IMR-90 (cell line): Measurements from ENCODE around the gene TBC1D8. TPM values are rescaled to one million over a fixed set of nuclear protein-coding genes. Genes with fewer than 3 reads are reported as not detected.

Source experiments
- ATAC-seq: fragments of 200-7000 bp; cut with Tn5 transposase; 2 replicates; pipeline ENCODE4 v1.9.1; 2020; ENCODE audit warnings: low read depth, mild to moderate bottlenecking, moderate library complexity
- BruUV-seq: library from RNA; stranded (reverse); fragments of 400-500 nt; replicated peaks from 2 replicates; lab custom pipeline; 2021; lab: Mats Ljungman, UMichigan
- CTCF ChIA-PET: fragments of 300-600 bp; formaldehyde crosslinking; extraction: SDS; loops from one replicate; lab custom pipeline; 2021; ENCODE audit warnings: antibody characterized with exemption; lab: Yijun Ruan, JAX
- POLR2A ChIA-PET: fragments of 300-600 bp; sonication (Branson Sonifier 250); formaldehyde crosslinking; loops from one replicate; lab custom pipeline; 2022; ENCODE audit warnings: antibody characterized with exemption; ENCODE audit not compliant: unreplicated experiment; lab: Charles Lee
- DNase-seq: peaks from one replicate; pipeline ENCODE4 v3.0.0; 2013
- H2AFZ ChIP-seq: replicated peaks from 2 replicates; pipeline ENCODE3; 2013; ENCODE audit warnings: low read length, mild to moderate bottlenecking; ENCODE audit not compliant: poor library complexity
- H2AK5ac ChIP-seq: 2 replicates; pipeline ENCODE4 v1.6.1; 2013; ENCODE audit warnings: low read depth, low read length, inconsistent platforms
- H2AK9ac ChIP-seq: replicated peaks from 2 replicates; pipeline ENCODE3; 2013; ENCODE audit warnings: mild to moderate bottlenecking, low read depth, low read length, moderate library complexity; ENCODE audit not compliant: poor library complexity
- H2BK120ac ChIP-seq: 2 replicates; pipeline ENCODE4 v1.6.1; 2013; ENCODE audit warnings: low read depth, low read length, inconsistent platforms
- H2BK15ac ChIP-seq: 3 replicates; pipeline ENCODE4 v1.6.1; 2013; ENCODE audit warnings: low read depth, low read length, inconsistent platforms
- H2BK20ac ChIP-seq: 2 replicates; pipeline ENCODE4 v1.6.1; 2013; ENCODE audit warnings: low read depth, mild to moderate bottlenecking, inconsistent platforms, low read length, moderate library complexity
- H2BK5ac ChIP-seq: 2 replicates; pipeline ENCODE4 v1.6.1; 2013; ENCODE audit warnings: mild to moderate bottlenecking, low read depth, low read length, inconsistent platforms; ENCODE audit not compliant: poor library complexity, severe bottlenecking
- H3K14ac ChIP-seq: replicated peaks from 2 replicates; pipeline ENCODE4 v1.6.1; 2013; ENCODE audit warnings: low read depth, low read length, inconsistent platforms
- H3K18ac ChIP-seq: 2 replicates; pipeline ENCODE4 v1.6.1; 2013; ENCODE audit warnings: low read depth, low read length, control low read depth
- H3K23ac ChIP-seq: 2 replicates; pipeline ENCODE4 v1.6.1; 2013; ENCODE audit warnings: low read depth, low read length, inconsistent platforms
- H3K27ac ChIP-seq: 2 replicates; pipeline ENCODE4 v1.5.1; 2013; ENCODE audit warnings: mild to moderate bottlenecking, control low read depth, low read length; ENCODE audit not compliant: insufficient read depth
- H3K27me3 ChIP-seq: 2 replicates; pipeline ENCODE4 v1.6.1; 2013; ENCODE audit warnings: low read length; ENCODE audit not compliant: control insufficient read depth, insufficient read depth
- H3K36me3 ChIP-seq: 2 replicates; pipeline ENCODE4 v1.6.1; 2013; ENCODE audit warnings: low read length, mixed read lengths; ENCODE audit not compliant: control insufficient read depth, insufficient read depth
- H3K4ac ChIP-seq: 2 replicates; pipeline ENCODE4 v1.6.1; 2013; ENCODE audit warnings: low read depth, low read length, inconsistent platforms
- H3K4me1 ChIP-seq: 2 replicates; pipeline ENCODE4 v1.6.1; 2013; ENCODE audit warnings: low read length, mixed read lengths; ENCODE audit not compliant: control insufficient read depth, insufficient read depth
- H3K4me2 ChIP-seq: 2 replicates; pipeline ENCODE4 v1.6.1; 2013; ENCODE audit warnings: low read depth, mild to moderate bottlenecking, control low read depth, low read length, moderate library complexity
- H3K4me3 ChIP-seq: 2 replicates; pipeline ENCODE4 v1.5.1; 2013; ENCODE audit warnings: low read depth, mild to moderate bottlenecking, control low read depth, low read length, moderate library complexity; ENCODE audit not compliant: insufficient read depth
- H3K56ac ChIP-seq: 2 replicates; pipeline ENCODE4 v1.6.1; 2013; ENCODE audit warnings: low read length, inconsistent platforms; ENCODE audit not compliant: insufficient read depth; ENCODE audit errors: extremely low read depth
- H3K79me1 ChIP-seq, 2 experiments: 2 replicates each; pipeline ENCODE4 v1.6.1; 2013; ENCODE audit warnings: low read length in 2 of 2, inconsistent platforms in 1 of 2, low read depth in 1 of 2
- H3K9ac ChIP-seq: 2 replicates; pipeline ENCODE4 v1.6.1; 2013; ENCODE audit warnings: low read depth, low read length, control low read depth
- H3K9me1 ChIP-seq: 2 replicates; pipeline ENCODE4 v1.6.1; 2013; ENCODE audit warnings: low read length, inconsistent platforms; ENCODE audit not compliant: insufficient read depth
- H3K9me3 ChIP-seq: 2 replicates; pipeline ENCODE4 v1.6.1; 2013; ENCODE audit warnings: low read length; ENCODE audit not compliant: control insufficient read depth, insufficient read depth
- H4K20me1 ChIP-seq: 2 replicates; pipeline ENCODE4 v1.6.1; 2013; ENCODE audit warnings: low read length, inconsistent platforms; ENCODE audit not compliant: insufficient read depth
- H4K5ac ChIP-seq: 2 replicates; pipeline ENCODE4 v1.6.1; 2013; ENCODE audit warnings: mild to moderate bottlenecking, low read depth, low read length, control low read depth
- H4K8ac ChIP-seq, 2 experiments: 2 replicates each; pipeline ENCODE4 v1.6.1; 2013; ENCODE audit warnings: low read depth in 2 of 2, low read length in 2 of 2, control low read depth in 1 of 2, inconsistent platforms in 1 of 2
- H4K91ac ChIP-seq: 2 replicates; pipeline ENCODE4 v1.6.1; 2013; ENCODE audit warnings: low read depth, low read length, inconsistent platforms; ENCODE audit not compliant: insufficient read depth
- CEBPB ChIP-seq: IDR thresholded peaks from 2 replicates; pipeline ENCODE4 v1.6.1; 2012; ENCODE audit warnings: low read depth, low read length, improper control_type of control experiment
- MAFK ChIP-seq: IDR thresholded peaks from 2 replicates; pipeline ENCODE4 v1.6.1; 2012; ENCODE audit warnings: low read depth, low read length, improper control_type of control experiment
- MAZ ChIP-seq: IDR thresholded peaks from 2 replicates; pipeline ENCODE4 v1.6.1; 2012; ENCODE audit warnings: low read depth, mild to moderate bottlenecking, low read length, improper control_type of control experiment, moderate library complexity, borderline replicate concordance
- MXI1 ChIP-seq: IDR thresholded peaks from 2 replicates; pipeline ENCODE4 v1.6.1; 2012; ENCODE audit warnings: low read depth, mild to moderate bottlenecking, low read length, moderate library complexity, borderline replicate concordance
- NFE2L2 ChIP-seq: fragments of 150-350 bp; IDR thresholded peaks from 2 replicates; pipeline ENCODE4 v1.6.1; 2016; ENCODE audit warnings: low read depth, mild to moderate bottlenecking, low read length
- WGBS, 2 experiments: methylation state at CpG; one replicate each; pipeline versions ENCODE4 v1.1.5 to v1.1.7; 2013; ENCODE audit warnings: missing lambda C conversion rate in 2 of 2; ENCODE audit not compliant: insufficient read length in 1 of 2; ENCODE audit errors: extremely low coverage in 2 of 2; 5-methylcytosine and 5-hydroxymethylcytosine counted together
- dilution Hi-C: fragments of 300-500 bp; cut with HindIII; formaldehyde crosslinking; loops from one replicate; pipeline ENCODE4 v1.14.3; 2018; ENCODE audit warnings: low sequenced_read_pairs; ENCODE audit not compliant: unreplicated experiment
- in situ Hi-C: fragments of 300-500 bp; cut with MboI; formaldehyde crosslinking; loops from 3 replicates; pipeline ENCODE4 v1.14.3; 2019; ENCODE audit warnings: low sequenced_read_pairs, inconsistent platforms, mixed read lengths
- intact Hi-C: fragments of 100-400 bp; cut with micrococcal nuclease; formaldehyde crosslinking; loops from 2 replicates; pipeline ENCODE4 v1.10.0; 2022
- polyA plus RNA-seq, 3 experiments: library from polyadenylated mRNA; depleted of rRNA; stranded (reverse); fragments of >200 nt; gene quantifications; 2 replicates each; pipeline ENCODE4 v1.2.3, GENCODE V29; 2012; ENCODE audit warnings: low replicate concordance in 1 of 3
- total RNA-seq: library from RNA; depleted of rRNA; stranded (reverse); fragments of >200 nt; gene quantifications from 2 replicates; pipeline ENCODE4 v1.2.3, GENCODE V29; 2012

Gene TBC1D8
- total and polyA plus RNA-seq, 2 of the 4 experiments (the other 2 are of a cell fraction): 1.3 to 1.5 TPM

GRCh38 chr2:101012706-101013181 lies 138.4 kb downstream of the TBC1D8 start (continued):
- TF ChIP-seq MAZ: no peak

GRCh38 chr2:101012054-101012705 lies 139.0 kb downstream of the TBC1D8 start:
- no peak overlapping the region for H2BK20ac ChIP-seq
- ChIA-PET CTCF (interaction anchor here (0.6 to 2.2 kb wide), 13 partner anchors 15 to 1250 kb away, joined by 3 to 19 read pairs (median 4); no protein-coding TSS in a partner anchor), POLR2A (interaction anchor here (0.6 to 1.6 kb wide), 2 partner anchors 10 to 150 kb away, joined by 4 read pairs; partner anchors contain the start of gene RPL31)
- H3K18ac ChIP-seq: no peak overlapping the region
- no peak for ATAC-seq
- no peak overlapping the region for H2BK120ac ChIP-seq
- H3K14ac ChIP-seq: no peak overlapping the region
- no peak overlapping the region for H3K9ac ChIP-seq
- H2BK5ac ChIP-seq: no peak overlapping the region
- H3K4me1 ChIP-seq: 0 out of 2 replicates have a peak, but pooled peaks cover 2% of the 10 kb centered on the region
- H3K4me2 ChIP-seq: no peak overlapping the region
- TF ChIP-seq MAZ: no peak
- peak; percentile 69 for TF ChIP-seq CEBPB
- TF ChIP-seq NFE2L2: no peak
- TF ChIP-seq MAFK: peak; percentile 76
- TF ChIP-seq MXI1: no peak
- H2AFZ ChIP-seq: no peak overlapping the region
- H3K36me3 ChIP-seq: peaks cover 30% of the 10 kb centered on the region
- H3K4ac ChIP-seq: no peak overlapping the region
- H3K23ac ChIP-seq: no peak overlapping the region
- H4K20me1 ChIP-seq: peaks cover 42% of the 10 kb centered on the region
- in situ Hi-C loops (loop anchor here (5.0 kb wide), 1 partner anchor 195 kb away; no protein-coding TSS in a partner anchor), intact Hi-C loops (loop anchor here (1.0 to 5.0 kb wide), 3 partner anchors 141 to 240 kb away; partner anchors contain the start of gene CNOT11), dilution Hi-C loops (no loop called here)
- H2AK9ac ChIP-seq: no peak overlapping the region
- H3K79me1 ChIP-seq: peaks cover 23 to 58% of the 10 kb centered on the region in 2 experiments
- no peak overlapping the region for H4K5ac ChIP-seq
- peak; percentile 11 for DNase-seq
- H4K91ac ChIP-seq: no peak overlapping the region
- H2AK5ac ChIP-seq: no peak overlapping the region
- no peaks in the 10 kb centered on the region for H3K9me3 ChIP-seq
- BruUV-seq: no TSS peak
- H3K27me3 ChIP-seq: no peaks in the 10 kb centered on the region
- no peak overlapping the region for H3K4me3 ChIP-seq
- no peak overlapping the region for H2BK15ac ChIP-seq
- no CpG with 5 or more reads among the region's 8 CpGs for WGBS, 2 experiments
- H3K56ac ChIP-seq: no peak overlapping the region
- 0 out of 2 replicates have a peak, but pooled peaks cover 4% of the 10 kb centered on the region for H3K9me1 ChIP-seq
- H3K27ac ChIP-seq: no peak overlapping the region
- no peak overlapping the region for H4K8ac ChIP-seq
